Naive thymus-derived CD8-positive, alpha-beta T cell (primary cell): ENCODE data around the gene ESYT2. TPM values are rescaled to one million over a fixed set of nuclear protein-coding genes. Genes with fewer than 3 reads are reported as not detected.

Experiments
- ATAC-seq, 2 donors: fragments of 150-1000 bp; cut with Tn5 transposase in 1 of 2; sonication (Bioruptor Pico), chemical (Tn5 transposase) in 1 of 2; 1 replicate in 1 of 2; 2 replicates in 1 of 2; pipeline ENCODE4 v1.10.0; 2021; ENCODE audit warnings: mild to moderate bottlenecking in 2 of 2, moderate library complexity in 2 of 2
- POLR2A ChIA-PET: fragments of 350-600 bp; sonication (Branson Sonifier 250); formaldehyde crosslinking; loops from one replicate; lab custom pipeline; 2021; ENCODE audit warnings: antibody characterized with exemption; lab: Charles Lee
- DNase-seq, 10 donors: peaks; one replicate each; pipeline versions ENCODE4 v3.0.0 to v3.0.0-alpha.2; 2020 to 2022
- H3K27ac Mint-ChIP-seq, 10 donors: one replicate each; pipeline ENCODE4 v1.8.0; 2020 to 2022; ENCODE audit warnings: mild to moderate bottlenecking in 10 of 10, mixed read lengths in 10 of 10, moderate library complexity in 4 of 10, inconsistent platforms in 1 of 10
- H3K27me3 Mint-ChIP-seq, 5 donors: one replicate each; pipeline ENCODE4 v1.8.0; 2021 to 2022; ENCODE audit warnings: mixed read lengths in 5 of 5
- H3K36me3 Mint-ChIP-seq, 3 donors: one replicate each; pipeline ENCODE4 v1.8.0; 2020 to 2022; ENCODE audit warnings: mixed read lengths in 3 of 3, mild to moderate bottlenecking in 2 of 3, inconsistent platforms in 1 of 3
- H3K4me1 Mint-ChIP-seq, 4 donors: one replicate each; pipeline ENCODE4 v1.8.0; 2021 to 2022; ENCODE audit warnings: mixed read lengths in 4 of 4
- H3K4me3 Mint-ChIP-seq, 10 donors: one replicate each; pipeline ENCODE4 v1.8.0; 2020 to 2022; ENCODE audit warnings: mild to moderate bottlenecking in 10 of 10, mixed read lengths in 10 of 10, moderate library complexity in 6 of 10, inconsistent platforms in 1 of 10
- H3K9me3 Mint-ChIP-seq, 9 donors: one replicate each; pipeline ENCODE4 v1.8.0; 2020 to 2022; ENCODE audit warnings: mixed read lengths in 9 of 9, mild to moderate bottlenecking in 3 of 9, inconsistent platforms in 1 of 9, moderate library complexity in 1 of 9
- polyA plus RNA-seq, 3 donors: library from polyadenylated mRNA; unstranded; fragments of 300-500 nt; fragmentation: Illumina TruSeq; gene quantifications; one replicate each; pipeline ENCODE4 v1.2.3, GENCODE V29; 2021
- total RNA-seq, 8 experiments: library from RNA in 2 of 8; stranded (reverse) in 2 of 8; gene quantifications; one replicate each; pipeline ENCODE4 v1.2.3 and lab custom pipeline; 2021 to 2026

Gene ESYT2
- total and polyA plus RNA-seq, 5 experiments from 2014 or later, result 58.6 to 105 (median 93.3) TPM

- peak overlapping the region; percentile 87 to 100 (median 96) for H3K27ac Mint-ChIP-seq
- DNase-seq (peak in 1 of 10 donors; percentile 19), ATAC-seq (no peak)
- peaks cover 0 to 5% (median 0%) of the 10 kb centered on the region in 9 donors for H3K9me3 Mint-ChIP-seq
- H3K27me3 Mint-ChIP-seq, result peaks cover 0 to 1% (median 0%) of the 10 kb centered on the region in 5 donors
- H3K4me1 Mint-ChIP-seq, result peaks cover 44 to 88% (median 79%) of the 10 kb centered on the region in 4 donors
- peaks cover 6 to 54% (median 20%) of the 10 kb centered on the region in 3 donors for H3K36me3 Mint-ChIP-seq
- peak overlapping the region in 9 of 10 donors; percentile 21 to 82 (median 49) for H3K4me3 Mint-ChIP-seq
- POLR2A ChIA-PET, result interaction anchor here (0.6 to 8.7 kb wide), 6 partner anchors 10 to 57 kb away, joined by 3 to 150 read pairs (median 6); partner anchors contain the start of gene ESYT2
Measured at GRCh38 chr7:158809596-158809995, 19.7 kb downstream of the ESYT2 start.

DNA sequence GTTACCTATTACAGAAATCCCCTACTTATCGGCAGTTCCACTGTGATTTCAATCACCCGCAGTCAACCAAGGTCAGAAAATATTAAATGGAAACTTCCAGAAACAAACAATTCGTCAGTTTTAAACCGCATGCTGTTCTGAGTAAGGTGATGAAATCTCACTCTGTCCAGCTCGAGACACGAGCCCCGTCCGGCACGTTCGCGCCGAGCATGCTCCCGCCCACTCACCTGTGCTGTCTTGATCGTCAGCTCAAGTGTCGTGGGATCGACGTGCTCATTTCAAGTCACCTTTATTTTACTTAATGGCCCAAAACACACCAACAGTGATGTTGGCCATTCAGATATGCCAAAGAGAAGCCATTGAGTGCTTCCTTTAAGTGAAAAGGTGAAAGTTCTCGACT lies 21.2 kb downstream of the ESYT2 start:
- POLR2A ChIA-PET, result interaction anchor here (0.5 to 8.7 kb wide), 2 partner anchors 18 to 65 kb away, joined by 3 to 150 read pairs; partner anchors contain the start of gene ESYT2
- Mint-ChIP-seq H3K27ac (peak overlapping the region in 9 of 10 donors; percentile 38 to 100 (median 83)), H3K9me3 (peaks cover 0 to 9% (median 0%) of the 10 kb centered on the region in 9 donors), H3K36me3 (peaks cover 9 to 55% (median 24%) of the 10 kb centered on the region in 3 donors), H3K4me1 (peaks cover 39 to 80% (median 70%) of the 10 kb centered on the region in 4 donors), H3K4me3 (peak overlapping the region in 1 of 10 donors; percentile 14), H3K27me3 (peaks cover 0 to 1% (median 0%) of the 10 kb centered on the region in 5 donors)
- DNase-seq, result no peak
- ATAC-seq, result no peak

- ATAC-seq (no peak), DNase-seq (no peak)
- Mint-ChIP-seq H3K4me3 (peak overlapping the region in 1 of 10 donors; percentile 4), H3K27ac (peak overlapping the region in 7 of 10 donors; percentile 43 to 83 (median 69)), H3K4me1 (peaks cover 30 to 78% (median 66%) of the 10 kb centered on the region in 4 donors), H3K9me3 (peaks cover 0 to 9% (median 0%) of the 10 kb centered on the region in 9 donors), H3K36me3 (peaks cover 9 to 55% (median 24%) of the 10 kb centered on the region in 3 donors), H3K27me3 (no peaks in the 10 kb centered on the region)
- POLR2A ChIA-PET, result interaction anchor here (1.2 to 8.7 kb wide), 2 partner anchors 12 to 21 kb away, joined by 4 to 150 read pairs; partner anchors contain the start of gene ESYT2
Measured at GRCh38 chr7:158805937-158806336, 23.4 kb downstream of the ESYT2 start.

DNA sequence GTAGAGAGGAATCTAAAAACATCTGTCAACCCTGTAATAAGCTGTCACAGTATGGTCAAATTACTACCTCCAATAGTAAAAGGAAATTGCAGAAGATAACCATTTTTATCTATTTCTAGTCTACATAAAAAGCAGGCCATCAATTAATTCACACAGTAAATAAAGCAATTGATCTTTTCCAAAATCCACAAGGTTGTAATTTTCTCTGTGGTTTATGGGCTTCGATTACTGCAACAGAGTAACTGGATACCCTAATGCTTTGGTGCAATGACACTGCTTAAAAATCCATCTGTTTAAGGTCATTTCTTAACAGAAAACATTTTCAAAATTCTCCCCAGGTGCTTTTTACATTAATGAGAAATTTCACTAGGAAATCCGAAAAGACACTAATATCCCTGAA lies 23.9 kb downstream of the ESYT2 start:
- H3K27ac Mint-ChIP-seq, result peak overlapping the region in 8 of 10 donors; percentile 77 to 91 (median 80)

GRCh38 chr7:158804335-158804734 lies 25.0 kb downstream of the ESYT2 start:
- Mint-ChIP-seq H3K27ac (peak overlapping the region in 9 of 10 donors; percentile 73 to 91 (median 80)), H3K4me3 (peak overlapping the region in 7 of 10 donors; percentile 20 to 73 (median 28)), H3K27me3 (no peaks in the 10 kb centered on the region), H3K4me1 (peaks cover 24 to 76% (median 61%) of the 10 kb centered on the region in 4 donors), H3K36me3 (peaks cover 9 to 49% (median 23%) of the 10 kb centered on the region in 3 donors), H3K9me3 (peaks cover 0 to 8% (median 0%) of the 10 kb centered on the region in 9 donors)
- no peak for DNase-seq
- POLR2A ChIA-PET, result no interaction called here
- no peak for ATAC-seq

More for the DNA sequence above, 23.9 kb downstream of the ESYT2 start:
- no peaks in the 10 kb centered on the region for H3K27me3 Mint-ChIP-seq
- H3K4me3 Mint-ChIP-seq, result peak overlapping the region in 1 of 10 donors; percentile 24
- DNase-seq, result no peak
- H3K36me3 Mint-ChIP-seq, result peaks cover 9 to 54% (median 24%) of the 10 kb centered on the region in 3 donors
- peaks cover 29 to 77% (median 66%) of the 10 kb centered on the region in 4 donors for H3K4me1 Mint-ChIP-seq
- POLR2A ChIA-PET, result interaction anchor here (8.7 kb wide), 1 partner anchor 21 kb away, joined by 150 read pairs; the partner anchor contains the start of gene ESYT2
- peaks cover 0 to 8% (median 0%) of the 10 kb centered on the region in 9 donors for H3K9me3 Mint-ChIP-seq
- ATAC-seq, result no peak

DNA sequence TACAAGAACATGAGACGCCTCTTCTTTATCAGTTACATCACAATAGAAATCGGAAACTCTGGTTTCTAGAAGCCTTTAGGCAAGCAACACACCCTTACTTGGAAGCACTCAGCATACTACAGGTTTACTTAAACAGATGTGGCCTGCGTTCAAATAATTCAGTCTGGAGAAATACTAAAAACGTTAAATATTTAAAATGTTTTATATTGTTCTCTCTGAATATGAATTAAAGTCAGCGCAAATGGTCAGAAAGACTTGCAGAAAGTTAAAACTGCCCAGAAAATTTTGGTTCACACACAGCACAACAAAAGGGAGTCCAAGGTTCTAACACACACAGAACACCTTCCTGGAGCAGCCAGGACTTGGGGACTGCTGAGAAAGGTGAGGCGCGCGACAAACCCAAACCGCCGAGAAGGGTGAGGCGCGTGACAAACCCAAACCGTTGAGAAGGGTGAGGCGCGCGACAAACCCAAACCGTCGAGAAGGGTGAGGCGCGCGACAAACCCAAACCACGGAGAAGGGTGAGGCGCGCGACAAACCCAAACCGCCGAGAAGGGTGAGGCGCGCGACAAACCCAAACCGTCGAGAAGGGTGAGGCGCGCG lies 25.8 kb downstream of the ESYT2 start:
- Mint-ChIP-seq H3K9me3 (peaks cover 0 to 8% (median 0%) of the 10 kb centered on the region in 9 donors), H3K4me1 (peaks cover 27 to 76% (median 65%) of the 10 kb centered on the region in 4 donors), H3K4me3 (no peak overlapping the region), H3K36me3 (peaks cover 9 to 45% (median 20%) of the 10 kb centered on the region in 3 donors), H3K27ac (peak overlapping the region in 9 of 10 donors; percentile 16 to 88 (median 67)), H3K27me3 (no peaks in the 10 kb centered on the region)
- no peak for ATAC-seq
- POLR2A ChIA-PET, result no interaction called here
- DNase-seq, result no peak

DNA sequence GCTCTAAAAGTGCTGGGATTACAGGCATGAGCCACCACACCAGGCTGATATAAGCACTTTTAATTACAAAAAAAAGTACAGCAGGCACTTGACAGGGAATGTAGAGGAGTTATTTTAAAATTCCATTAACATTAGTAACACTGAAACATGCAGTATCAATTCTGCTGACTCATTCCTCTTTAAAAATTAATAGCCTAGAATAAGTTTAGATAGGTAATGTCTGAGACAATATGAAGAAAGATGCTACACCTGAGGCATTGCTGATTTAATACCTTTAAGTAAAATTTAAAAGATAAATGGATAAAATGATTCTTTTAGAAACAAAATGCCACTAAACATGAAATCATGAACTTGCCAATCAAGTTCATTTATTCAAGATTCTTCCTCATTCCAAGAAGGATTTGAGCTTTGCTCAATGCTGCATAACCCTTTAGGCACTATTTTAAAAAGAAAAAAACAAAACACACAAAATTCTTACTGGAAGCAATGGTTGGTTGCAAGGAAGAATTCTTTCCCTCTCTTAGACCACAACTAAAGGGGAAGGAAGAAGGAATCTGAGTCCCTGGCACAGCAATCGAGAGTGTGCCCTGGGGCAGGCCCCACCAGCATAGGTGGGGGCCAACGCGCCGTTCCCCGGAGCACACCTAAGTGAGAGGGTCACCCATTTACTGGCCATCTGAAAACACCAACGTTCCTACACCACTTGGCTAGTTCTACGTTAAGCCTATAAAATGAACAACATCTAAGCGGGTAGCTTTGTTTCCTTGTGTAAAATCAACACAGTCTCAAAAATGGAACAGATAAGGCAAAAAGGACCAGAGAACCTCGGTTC lies 26.6 kb downstream of the ESYT2 start:
- Mint-ChIP-seq H3K36me3 (peaks cover 9 to 43% (median 18%) of the 10 kb centered on the region in 3 donors), H3K4me1 (peaks cover 25 to 75% (median 61%) of the 10 kb centered on the region in 4 donors), H3K4me3 (peak overlapping the region in 4 of 10 donors; percentile 8 to 37 (median 28)), H3K27ac (peak overlapping the region; percentile 16 to 88 (median 70)), H3K9me3 (peaks cover 0 to 8% (median 0%) of the 10 kb centered on the region in 9 donors), H3K27me3 (no peaks in the 10 kb centered on the region)
- ATAC-seq (no peak), DNase-seq (no peak)
- POLR2A ChIA-PET, result interaction anchor here (0.5 kb wide), 1 partner anchor 134 kb away, joined by 3 read pairs; no protein-coding TSS in a partner anchor

DNA sequence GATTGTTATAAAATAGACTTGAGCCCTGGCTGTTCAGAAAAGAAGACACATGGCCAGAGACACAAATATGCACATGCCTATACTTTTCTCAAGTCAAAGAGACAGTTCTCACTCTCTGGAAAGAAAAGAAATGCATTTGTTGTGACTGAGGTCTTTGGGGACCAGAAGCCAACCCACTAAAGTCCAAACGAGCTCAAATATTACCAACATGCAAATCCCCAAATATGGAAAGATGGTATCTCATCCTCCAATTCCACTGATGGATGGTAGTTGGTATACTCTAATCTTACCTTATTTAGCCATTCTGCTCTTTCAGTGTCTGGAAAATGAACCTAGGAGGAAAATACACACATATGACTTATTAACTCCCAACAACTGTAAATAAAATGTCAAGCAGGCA lies 30.6 kb downstream of the ESYT2 start:
- POLR2A ChIA-PET, result interaction anchor here (0.7 to 1.3 kb wide), 3 partner anchors 14 to 71 kb away, joined by 3 to 4 read pairs (median 3); no protein-coding TSS in a partner anchor
- peaks cover 4 to 50% (median 18%) of the 10 kb centered on the region in 3 donors for H3K36me3 Mint-ChIP-seq
- no peaks in the 10 kb centered on the region for H3K9me3 Mint-ChIP-seq
- no peak for ATAC-seq
- H3K4me3 Mint-ChIP-seq, result peak overlapping the region in 2 of 10 donors; percentile 37 to 68
- no peaks in the 10 kb centered on the region for H3K27me3 Mint-ChIP-seq
- peak overlapping the region in 7 of 10 donors; percentile 37 to 82 (median 72) for H3K27ac Mint-ChIP-seq
- peaks cover 21 to 61% (median 43%) of the 10 kb centered on the region in 4 donors for H3K4me1 Mint-ChIP-seq
- no peak for DNase-seq

DNA sequence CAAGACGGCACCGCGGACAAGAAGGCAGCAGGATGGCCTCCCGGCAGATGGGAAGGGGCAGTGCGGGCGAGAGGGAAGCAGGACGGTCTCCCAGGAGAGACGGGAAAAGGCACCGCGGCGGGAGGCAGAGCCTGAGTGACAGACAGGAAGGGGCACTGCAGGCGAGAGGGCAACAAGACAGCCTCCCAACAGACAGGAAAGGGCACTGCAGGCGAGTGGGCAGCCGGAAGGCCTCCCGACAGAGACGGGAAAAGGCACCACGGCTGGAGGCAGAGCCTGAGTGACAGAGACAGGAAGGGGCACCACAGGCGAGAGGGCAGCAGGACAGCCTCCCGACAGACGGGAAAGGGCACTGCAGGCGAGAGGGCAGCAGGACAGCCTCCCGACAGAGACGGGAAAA lies 32.6 kb downstream of the ESYT2 start:
- ATAC-seq (no peak), DNase-seq (no peak)
- Mint-ChIP-seq H3K9me3 (no peaks in the 10 kb centered on the region), H3K4me3 (peak overlapping the region in 1 of 10 donors; percentile 26), H3K36me3 (peaks cover 4 to 71% (median 30%) of the 10 kb centered on the region in 3 donors), H3K27ac (peak overlapping the region in 6 of 10 donors; percentile 24 to 88 (median 52)), H3K4me1 (peaks cover 19 to 49% (median 30%) of the 10 kb centered on the region in 4 donors), H3K27me3 (no peaks in the 10 kb centered on the region)
- POLR2A ChIA-PET, result interaction anchor here (1.5 kb wide), 1 partner anchor 9 kb away, joined by 4 read pairs; no protein-coding TSS in a partner anchor

DNA sequence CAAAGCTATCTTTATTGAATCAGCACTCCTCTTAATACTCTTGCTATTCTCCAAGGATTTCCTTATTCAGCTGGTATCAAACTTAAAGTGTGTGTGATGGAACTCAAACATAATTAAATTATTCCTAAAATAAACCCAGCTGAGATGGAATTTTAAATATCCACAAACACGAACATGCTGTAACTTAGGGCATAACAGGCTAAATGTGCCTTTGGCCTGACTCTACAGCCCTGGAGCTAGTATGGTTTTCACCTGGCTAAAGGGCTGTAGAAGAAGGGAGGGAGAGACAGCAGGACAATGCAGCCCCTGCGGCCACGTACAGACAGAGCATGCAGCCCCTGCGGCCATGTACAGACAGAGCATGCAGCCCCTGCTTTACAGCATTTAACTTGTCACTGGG lies 34.0 kb downstream of the ESYT2 start:
- Mint-ChIP-seq H3K4me1 (peaks cover 17 to 41% (median 21%) of the 10 kb centered on the region in 4 donors), H3K9me3 (no peaks in the 10 kb centered on the region), H3K27ac (peak overlapping the region in 1 of 10 donors; percentile 36), H3K27me3 (no peaks in the 10 kb centered on the region), H3K4me3 (no peak overlapping the region), H3K36me3 (peaks cover 4 to 84% (median 39%) of the 10 kb centered on the region in 3 donors)
- no peak for DNase-seq
- POLR2A ChIA-PET, result no interaction called here
- no peak for ATAC-seq

DNA sequence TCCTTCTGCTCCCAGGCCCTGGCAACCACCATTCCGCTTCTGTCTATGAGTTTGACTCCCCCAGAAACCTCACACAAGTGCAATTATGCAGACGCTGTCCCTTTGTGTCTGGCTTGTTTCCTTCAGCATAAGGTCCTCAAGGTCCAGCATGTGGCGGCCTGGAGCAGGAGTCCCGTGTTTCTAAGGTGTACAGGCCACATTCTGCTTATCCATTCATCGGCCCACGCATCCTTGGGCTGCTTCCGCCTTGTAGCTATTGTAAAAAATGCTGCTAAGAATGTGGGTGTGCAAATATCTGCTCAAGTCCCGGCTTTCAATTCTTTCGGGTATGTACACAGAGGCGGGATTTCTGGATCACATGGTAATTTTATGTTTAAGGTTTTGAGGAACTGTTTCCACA lies 38.2 kb downstream of the ESYT2 start:
- peaks cover 3 to 13% (median 11%) of the 10 kb centered on the region in 4 donors for H3K4me1 Mint-ChIP-seq
- POLR2A ChIA-PET, result interaction anchor here (0.7 to 1.2 kb wide), 2 partner anchors 13 to 21 kb away, joined by 3 read pairs; no protein-coding TSS in a partner anchor
- H3K4me3 Mint-ChIP-seq, result peak overlapping the region in 1 of 10 donors; percentile 11
- H3K9me3 Mint-ChIP-seq, result no peaks in the 10 kb centered on the region
- H3K27ac Mint-ChIP-seq, result peak overlapping the region in 9 of 10 donors; percentile 13 to 81 (median 61)
- H3K36me3 Mint-ChIP-seq, result peaks cover 0 to 92% (median 40%) of the 10 kb centered on the region in 3 donors
- no peak for DNase-seq
- no peak for ATAC-seq
- H3K27me3 Mint-ChIP-seq, result no peaks in the 10 kb centered on the region
